Prostate gland (tissue), 2 donors: ENCODE data around the gene FOXP2. TPM values are rescaled to one million over a fixed set of nuclear protein-coding genes. Genes with fewer than 3 reads are reported as not detected.
"Not testable (repeated sequence)": the region's sequence is repeated elsewhere in the genome, so short reads cannot be mapped to it uniquely, and the experiment has no call there.

Experiments used
- DNase-seq: peaks from one replicate; pipeline ENCODE4 v3.0.0-alpha.2; 2019; ENCODE audit warnings: low spot score
- H3K27ac ChIP-seq, 2 donors: fragments of 200-600 bp; sonication (generic); 2 replicates each; pipeline ENCODE4 v1.5.1; 2017 to 2019
- H3K27me3 ChIP-seq: fragments of 200-600 bp; sonication (generic); replicated peaks from 2 replicates; pipeline ENCODE4 v1.5.1; 2019; ENCODE audit not compliant: insufficient read depth
- H3K36me3 ChIP-seq, 2 donors: fragments of 200-600 bp; sonication (generic); 1 replicate in 1 of 2; 2 replicates in 1 of 2; pipeline versions ENCODE4 v1.5.1 to v1.8.1; 2017 to 2019
- H3K4me1 ChIP-seq: fragments of 200-600 bp; sonication (generic); replicated peaks from 2 replicates; pipeline ENCODE4 v1.5.1; 2019
- H3K4me3 ChIP-seq, 2 donors: fragments of 200-600 bp; sonication (generic); 2 replicates each; pipeline ENCODE4 v1.5.1; 2017 to 2019
- H3K9me3 ChIP-seq: fragments of 200-600 bp; sonication (generic); 2 replicates; pipeline ENCODE4 v1.5.1; 2017
- POLR2A ChIP-seq: fragments of 450-650 bp; IDR thresholded peaks from one replicate; pipeline ENCODE4 v1.6.1; 2016; ENCODE audit warnings: antibody characterized with exemption, mild to moderate bottlenecking
- POLR2AphosphoS5 ChIP-seq: sonication (generic); formaldehyde crosslinking; IDR thresholded peaks from one replicate; pipeline ENCODE4 v1.6.1; 2017; ENCODE audit warnings: antibody characterized with exemption
- WGBS: methylation state at CpG from one replicate; pipeline ENCODE4 v1.1.5; 2018; 5-methylcytosine and 5-hydroxymethylcytosine counted together
- intact Hi-C: fragments of 100-400 bp; cut with DNase I; formaldehyde crosslinking; loops from one replicate; pipeline ENCODE4 v1.14.2; 2022
- total RNA-seq, 2 donors: library from RNA; depleted of rRNA; stranded (reverse); fragments of >200 nt; gene quantifications; one replicate each; pipeline ENCODE4 v1.1.0, GENCODE V29; 2016
- TF ChIP-seq, protein P1 (sequence below), 4 experiments: fragments of 200-600 bp in 2 of 4; fragments of 450-650 bp in 2 of 4; sonication (generic) in 2 of 4; IDR thresholded peaks; 1 replicate in 3 of 4; 2 replicates in 1 of 4; pipeline ENCODE4 v1.5.1; 2016 to 2019; ENCODE audit warnings: antibody characterized with exemption in 4 of 4, mild to moderate bottlenecking in 2 of 4, moderate library complexity in 2 of 4

Gene FOXP2
- total RNA-seq, 2 donors from 2014 or later, result 4.9 to 5.6 TPM

DNA sequence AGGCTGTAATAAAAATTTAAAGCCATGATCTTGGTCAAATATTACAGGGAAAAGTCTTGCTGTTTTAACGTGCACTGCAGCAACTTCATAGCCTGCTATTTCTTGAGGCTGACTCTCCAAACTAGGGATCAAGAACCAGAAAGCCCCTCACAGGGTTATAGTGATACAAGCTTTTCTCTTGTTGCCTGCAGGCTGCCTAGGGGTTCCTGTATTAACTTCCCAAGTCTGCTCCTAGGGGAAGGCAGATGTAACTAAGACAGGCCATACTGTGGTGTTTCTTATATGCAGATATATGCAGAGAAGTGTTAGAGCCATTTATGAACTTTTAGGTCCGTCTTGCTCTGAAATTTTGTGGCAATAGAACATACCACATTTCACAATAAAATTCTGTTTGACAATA, 175.7 kb downstream of the FOXP2 start:
- 48% methylated on average over 2 of the region's 2 CpGs for WGBS
- TF ChIP-seq POLR2AphosphoS5 (no peak), POLR2A (no peak)
- TF ChIP-seq, protein P1, sequence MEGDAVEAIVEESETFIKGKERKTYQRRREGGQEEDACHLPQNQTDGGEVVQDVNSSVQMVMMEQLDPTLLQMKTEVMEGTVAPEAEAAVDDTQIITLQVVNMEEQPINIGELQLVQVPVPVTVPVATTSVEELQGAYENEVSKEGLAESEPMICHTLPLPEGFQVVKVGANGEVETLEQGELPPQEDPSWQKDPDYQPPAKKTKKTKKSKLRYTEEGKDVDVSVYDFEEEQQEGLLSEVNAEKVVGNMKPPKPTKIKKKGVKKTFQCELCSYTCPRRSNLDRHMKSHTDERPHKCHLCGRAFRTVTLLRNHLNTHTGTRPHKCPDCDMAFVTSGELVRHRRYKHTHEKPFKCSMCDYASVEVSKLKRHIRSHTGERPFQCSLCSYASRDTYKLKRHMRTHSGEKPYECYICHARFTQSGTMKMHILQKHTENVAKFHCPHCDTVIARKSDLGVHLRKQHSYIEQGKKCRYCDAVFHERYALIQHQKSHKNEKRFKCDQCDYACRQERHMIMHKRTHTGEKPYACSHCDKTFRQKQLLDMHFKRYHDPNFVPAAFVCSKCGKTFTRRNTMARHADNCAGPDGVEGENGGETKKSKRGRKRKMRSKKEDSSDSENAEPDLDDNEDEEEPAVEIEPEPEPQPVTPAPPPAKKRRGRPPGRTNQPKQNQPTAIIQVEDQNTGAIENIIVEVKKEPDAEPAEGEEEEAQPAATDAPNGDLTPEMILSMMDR (IDR thresholded peaks at IDR 0.05), result no peak
- DNase-seq, result no peak
- Histone ChIP-seq H3K9me3 (no peaks in the 10 kb centered on the region), H3K36me3 (no peaks in the 10 kb centered on the region), H3K4me1 (no peaks in the 10 kb centered on the region), H3K27ac (no peak overlapping the region), H3K27me3 (no peaks in the 10 kb centered on the region), H3K4me3 (no peak overlapping the region)
- intact Hi-C loops, result no loop called here

DNA sequence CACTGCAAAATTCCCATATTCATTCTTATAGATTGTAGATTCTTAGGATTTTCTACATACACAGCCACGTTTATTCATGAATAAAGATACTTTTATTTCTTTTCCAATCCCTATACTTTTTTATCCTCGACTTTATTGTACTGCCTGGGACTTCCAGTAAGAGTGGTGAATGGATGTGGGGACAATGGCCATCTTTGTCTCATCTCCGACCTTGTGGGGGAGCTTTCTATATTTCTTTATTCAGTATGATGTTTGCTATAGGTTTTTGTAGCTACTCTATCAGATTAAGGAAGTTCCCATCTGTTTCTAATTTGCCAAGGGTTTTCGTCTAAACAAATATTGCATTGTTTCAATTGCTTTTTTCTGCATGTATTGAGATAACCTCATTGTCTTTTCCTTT, 184.3 kb downstream of the FOXP2 start:
- 41% methylated on average over 4 of the region's 4 CpGs for WGBS
- Histone ChIP-seq H3K27ac (no peak overlapping the region), H3K4me3 (no peak overlapping the region), H3K4me1 (no peaks in the 10 kb centered on the region), H3K36me3 (no peaks in the 10 kb centered on the region), H3K27me3 (no peaks in the 10 kb centered on the region), H3K9me3 (no peaks in the 10 kb centered on the region)
- intact Hi-C loops, result no loop called here
- no peak for DNase-seq
- TF ChIP-seq POLR2AphosphoS5 (no peak), POLR2A (no peak)
- TF ChIP-seq, protein P1 (IDR thresholded peaks at IDR 0.05), result no peak

GRCh38 chr7:114606100-114606499, 191.5 kb downstream of the FOXP2 start:
- TF ChIP-seq, protein P1 (IDR thresholded peaks at IDR 0.05), result no peak
- TF ChIP-seq POLR2AphosphoS5 (no peak), POLR2A (no peak)
- no peak for DNase-seq
- H3K9me3 ChIP-seq, result no peaks in the 10 kb centered on the region
- no peak overlapping the region for H3K27ac ChIP-seq
- H3K36me3 ChIP-seq, result no peaks in the 10 kb centered on the region
- intact Hi-C loops, result no loop called here
- H3K4me1 ChIP-seq, result no peaks in the 10 kb centered on the region
- WGBS, result 88% methylated on average over 2 of the region's 2 CpGs
- H3K4me3 ChIP-seq, result no peak overlapping the region
- no peaks in the 10 kb centered on the region for H3K27me3 ChIP-seq

- H3K27ac ChIP-seq, H3K36me3 ChIP-seq, H3K4me3 ChIP-seq, DNase-seq, intact Hi-C loops, H3K27me3 ChIP-seq, H3K9me3 ChIP-seq, H3K4me1 ChIP-seq: not testable (repeated sequence)
- 95% methylated on average over 11 of the region's 11 CpGs for WGBS
These were observed 194.2 kb downstream of the FOXP2 start for GRCh38 chr7:114608822-114609221.

DNA sequence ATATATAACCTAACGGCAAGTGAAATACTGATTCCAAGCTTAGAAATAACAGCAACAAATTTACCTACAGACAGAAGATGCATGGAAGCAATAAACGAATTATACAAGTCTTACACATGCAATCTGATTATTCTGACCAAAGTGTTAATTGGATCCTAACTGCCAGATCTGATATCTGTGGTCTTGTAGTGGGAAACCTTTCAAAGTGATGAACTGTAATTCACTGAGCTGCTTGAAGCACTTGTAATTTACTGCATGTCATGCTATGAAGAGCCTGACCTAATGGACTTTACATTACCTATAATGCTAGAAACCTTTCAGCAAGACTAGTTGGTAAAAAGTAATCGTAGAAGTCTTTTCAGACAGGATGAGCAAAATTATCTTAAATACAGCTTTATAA, 205.6 kb downstream of the FOXP2 start:
- WGBS, result 67% methylated on average over 3 of the region's 3 CpGs
- H3K9me3 ChIP-seq, result no peaks in the 10 kb centered on the region
- intact Hi-C loops, result no loop called here
- H3K4me3 ChIP-seq, result no peak overlapping the region
- TF ChIP-seq POLR2A (no peak), POLR2AphosphoS5 (no peak)
- TF ChIP-seq, protein P1 (IDR thresholded peaks at IDR 0.05), result no peak
- no peak for DNase-seq
- no peaks in the 10 kb centered on the region for H3K4me1 ChIP-seq
- H3K27ac ChIP-seq, result no peak overlapping the region
- H3K36me3 ChIP-seq, result no peaks in the 10 kb centered on the region
- no peaks in the 10 kb centered on the region for H3K27me3 ChIP-seq
